ENCODE data around the gene LRRC49.

Gene LRRC49

DNA sequence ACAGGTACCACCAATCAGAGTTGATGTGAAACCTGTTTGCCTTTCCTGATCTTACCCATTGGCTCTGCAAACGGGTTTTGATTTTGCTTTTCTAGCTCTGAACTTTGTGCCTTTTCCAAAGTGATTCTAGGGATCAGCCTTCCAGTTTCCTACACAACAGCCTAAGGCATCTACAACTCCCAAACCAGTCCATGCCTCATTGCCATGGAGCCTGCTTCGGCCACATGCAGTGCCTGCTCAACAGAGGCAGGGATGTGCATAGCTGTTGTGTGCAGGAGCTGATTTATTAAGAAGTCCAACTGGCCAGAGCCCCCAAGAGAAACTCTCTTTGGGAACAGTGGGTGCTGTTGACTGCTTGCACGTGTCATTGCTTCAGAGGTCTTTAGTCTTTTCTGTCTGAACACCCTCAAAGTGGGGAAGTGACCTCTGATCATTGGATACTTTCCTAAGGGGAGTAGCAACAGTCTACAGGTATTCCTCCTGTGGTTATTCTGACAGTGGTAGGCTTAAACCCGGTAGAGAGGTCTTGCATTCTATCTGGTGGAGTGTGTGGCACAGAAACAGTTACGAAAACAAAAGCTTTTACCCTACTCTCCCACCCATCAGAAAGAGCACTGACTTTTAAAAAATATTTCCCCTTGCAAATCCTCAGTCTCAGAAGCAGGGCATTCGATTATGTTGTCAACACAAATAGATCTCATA is 186.0 kb downstream of the LRRC49 start:
- TF ChIP-seq SIN3A (IDR thresholded peaks at IDR 0.05; ENCODE audit: borderline replicate concordance, insufficient read depth, low read length) (no peak), POLR2AphosphoS5 (IDR thresholded peaks at IDR 0.05; ENCODE audit: low read depth, low read length) (no peak), REST (IDR thresholded peaks at IDR 0.05; ENCODE audit: insufficient read depth in 1 of 2, low read depth in 2 of 2, low read length in 2 of 2) (no peak), FOXP2 (optimal IDR thresholded peaks at IDR 0.05; ENCODE audit: borderline replicate concordance, extremely low read depth, extremely low read length, insufficient read depth) (no peak), TAF1 (IDR thresholded peaks at IDR 0.05; ENCODE audit: borderline replicate concordance, insufficient read depth, low read length) (no peak)

- TF ChIP-seq REST (IDR thresholded peaks at IDR 0.05; ENCODE audit: insufficient read depth in 1 of 2, low read depth in 2 of 2, low read length in 2 of 2) (no peak), TAF1 (IDR thresholded peaks at IDR 0.05; ENCODE audit: borderline replicate concordance, insufficient read depth, low read length) (no peak), SIN3A (IDR thresholded peaks at IDR 0.05; ENCODE audit: borderline replicate concordance, insufficient read depth, low read length) (no peak), POLR2AphosphoS5 (IDR thresholded peaks at IDR 0.05; ENCODE audit: low read depth, low read length) (no peak), FOXP2 (optimal IDR thresholded peaks at IDR 0.05; ENCODE audit: borderline replicate concordance, extremely low read depth, extremely low read length, insufficient read depth) (no peak)
These were observed 186.8 kb downstream of the LRRC49 start for GRCh38 chr15:71079208-71080044.

- TF ChIP-seq TAF1 (IDR thresholded peaks at IDR 0.05; ENCODE audit: borderline replicate concordance, insufficient read depth, low read length) (no peak), POLR2AphosphoS5 (IDR thresholded peaks at IDR 0.05; ENCODE audit: low read depth, low read length) (no peak), REST (IDR thresholded peaks at IDR 0.05; ENCODE audit: insufficient read depth in 1 of 2, low read depth in 2 of 2, low read length in 2 of 2) (no peak), SIN3A (IDR thresholded peaks at IDR 0.05; ENCODE audit: borderline replicate concordance, insufficient read depth, low read length) (no peak), FOXP2 (optimal IDR thresholded peaks at IDR 0.05; ENCODE audit: borderline replicate concordance, extremely low read depth, extremely low read length, insufficient read depth) (no peak)
These were observed 187.5 kb downstream of the LRRC49 start for GRCh38 chr15:71080166-71080565.

DNA sequence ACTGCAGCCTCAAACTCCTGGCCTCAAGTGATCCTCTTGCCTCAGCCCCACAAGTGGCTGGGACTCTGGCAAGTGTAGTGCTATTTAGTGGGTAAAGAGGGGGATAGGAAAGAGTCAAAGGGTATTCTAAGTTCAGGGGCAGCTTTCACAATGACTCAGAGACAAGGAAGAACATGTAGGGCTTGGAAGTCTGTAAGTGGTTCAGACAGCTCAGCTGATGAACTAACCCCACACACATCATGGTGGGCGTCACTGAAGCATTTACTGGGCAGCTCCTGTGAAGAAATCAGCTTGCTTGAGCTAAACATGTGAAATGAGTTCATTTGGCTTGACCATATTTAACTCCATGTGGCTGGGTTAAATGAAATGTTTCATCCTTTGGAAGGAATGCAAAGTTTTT is 188.1 kb downstream of the LRRC49 start:
- TF ChIP-seq SIN3A (IDR thresholded peaks at IDR 0.05; ENCODE audit: borderline replicate concordance, insufficient read depth, low read length) (no peak), FOXP2 (optimal IDR thresholded peaks at IDR 0.05; ENCODE audit: borderline replicate concordance, extremely low read depth, extremely low read length, insufficient read depth) (no peak), REST (IDR thresholded peaks at IDR 0.05; ENCODE audit: insufficient read depth in 1 of 2, low read depth in 2 of 2, low read length in 2 of 2) (no peak), TAF1 (IDR thresholded peaks at IDR 0.05; ENCODE audit: borderline replicate concordance, insufficient read depth, low read length) (no peak), POLR2AphosphoS5 (IDR thresholded peaks at IDR 0.05; ENCODE audit: low read depth, low read length) (no peak)
